DMS79 treated with DMSO at 0.1 percent for 48 hours (cell line): ENCODE data around the gene HOXD9.

Experiments
- DNase-seq: peaks from one replicate; lab custom pipeline; 2025; lab: John Stamatoyannopoulos, UW

Gene HOXD9

GRCh38 chr2:176152350-176153181 is 30.0 kb downstream of the HOXD9 start:
- DNase-seq: no peak

DNA sequence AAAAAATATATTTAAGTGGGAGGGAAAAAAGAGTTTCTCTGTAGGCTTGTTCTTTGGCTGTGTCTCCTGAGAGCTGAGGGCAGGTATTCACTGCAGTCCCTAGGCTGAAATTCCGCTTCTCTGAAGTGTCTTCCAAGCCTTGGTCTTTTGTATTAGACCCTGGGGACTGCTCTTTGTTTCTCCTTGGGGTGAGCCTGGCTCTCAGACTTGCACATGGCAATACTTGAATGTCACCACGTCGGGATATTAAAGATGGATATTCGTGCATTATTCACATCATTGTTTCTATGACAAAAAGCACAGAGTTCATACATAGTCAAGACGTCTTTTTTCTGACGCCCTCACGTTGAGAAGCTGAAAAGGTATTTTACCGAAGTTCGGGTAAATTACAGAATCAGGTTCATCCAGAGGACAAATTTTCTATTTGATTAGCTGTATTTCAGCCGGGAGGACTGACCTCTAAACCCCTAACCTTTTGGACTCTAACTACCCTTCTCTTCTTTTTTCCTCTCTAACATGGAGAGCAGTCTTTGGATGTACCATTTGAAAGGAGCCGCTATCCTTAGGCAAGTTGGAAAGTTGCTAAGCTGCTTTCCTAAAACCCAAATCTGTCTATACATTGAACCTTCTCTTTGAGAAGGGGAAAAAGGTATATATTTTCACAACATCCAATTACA is 32.2 kb downstream of the HOXD9 start:
- no peak for DNase-seq

DNA sequence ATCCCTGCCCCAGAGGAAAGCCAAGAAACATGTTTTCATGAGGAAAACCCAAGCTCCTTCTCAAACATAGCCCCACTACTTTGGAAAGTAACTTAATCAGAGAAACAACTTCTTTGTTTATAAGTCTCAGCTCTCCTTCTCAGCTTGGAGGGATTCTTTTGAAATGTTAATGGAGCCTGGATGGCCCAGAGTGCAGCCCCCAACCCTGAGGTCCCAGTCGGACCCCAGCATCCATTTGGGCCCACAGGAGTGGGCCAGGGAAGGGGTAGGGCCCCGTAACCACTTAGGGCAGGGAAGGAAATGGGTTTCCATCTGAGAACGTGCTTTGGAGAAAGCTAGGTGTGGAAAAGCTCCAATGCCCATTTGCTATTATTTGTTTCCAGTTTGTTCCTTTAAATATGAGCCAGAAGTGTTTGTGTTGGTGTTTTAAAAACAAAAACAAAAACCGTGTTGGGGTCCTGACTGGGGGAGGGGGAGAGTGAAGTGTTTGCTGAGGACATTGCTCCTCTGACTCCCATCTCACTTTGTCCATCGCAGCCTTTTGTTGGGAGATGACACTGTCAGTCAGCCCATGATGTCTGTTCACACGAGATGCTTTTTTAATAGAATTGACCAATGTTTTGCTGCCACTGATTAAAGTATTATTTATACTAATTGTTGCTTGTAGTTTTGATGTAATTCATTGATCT is 33.0 kb downstream of the HOXD9 start:
- DNase-seq: no peak

DNA sequence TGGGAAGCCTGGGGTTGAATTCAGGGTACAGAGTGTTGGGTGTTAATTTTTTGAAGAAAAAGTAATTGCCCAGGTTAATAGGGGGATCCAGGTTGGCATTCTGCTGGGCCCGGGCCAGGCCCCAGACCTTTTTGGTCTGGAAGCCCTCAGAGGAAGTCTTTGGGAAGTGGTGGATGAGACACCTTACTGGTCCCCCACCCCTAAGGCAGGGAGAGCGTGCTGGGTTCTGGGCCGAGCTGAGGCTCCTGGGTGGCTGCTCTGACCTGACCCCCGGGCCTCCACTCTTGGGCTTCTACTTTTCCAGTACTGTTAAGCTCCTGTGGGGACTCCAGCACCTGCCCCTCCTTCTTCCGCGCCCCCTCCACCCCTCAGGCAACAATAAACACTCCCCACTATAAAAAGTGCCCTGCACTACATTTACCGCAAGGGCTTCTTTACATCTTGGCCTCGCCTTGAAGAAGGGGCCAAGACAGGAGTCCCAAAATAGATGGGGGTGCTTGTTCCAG is 33.8 kb downstream of the HOXD9 start:
- no peak for DNase-seq

GRCh38 chr2:176156807-176157498 is 34.4 kb downstream of the HOXD9 start, which contains the start of gene HOXD3:
HOXD3 (plus strand) TSS chr2:176157307; CDS start chr2:176169115, 11,808 bp downstream.
- DNase-seq: no peak

- DNase-seq: peak; percentile 60
Observed at GRCh38 chr2:176157499-176158185, 35.1 kb downstream of the HOXD9 start.

DNA sequence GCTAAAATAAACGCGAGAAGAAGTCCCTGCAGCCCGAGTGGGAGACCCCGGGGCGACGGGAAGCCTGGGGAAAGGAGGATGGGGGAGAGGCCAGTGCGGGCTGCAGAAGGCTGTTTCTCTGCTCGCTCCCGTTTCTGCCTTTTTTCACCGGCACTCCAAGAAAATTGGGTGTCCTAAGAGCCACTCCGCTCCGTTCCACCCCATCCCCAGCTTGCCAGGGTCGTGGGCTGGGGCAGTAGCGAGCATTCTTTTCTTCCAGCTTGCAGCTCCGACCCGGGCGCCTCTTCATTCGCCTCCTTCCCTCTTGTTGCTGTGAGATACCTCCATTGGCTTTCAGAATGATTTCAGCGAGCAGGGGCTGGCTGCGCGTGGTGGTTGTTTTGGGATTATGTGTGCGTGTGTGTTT is 35.7 kb downstream of the HOXD9 start:
- peak; percentile 50 for DNase-seq

DNA sequence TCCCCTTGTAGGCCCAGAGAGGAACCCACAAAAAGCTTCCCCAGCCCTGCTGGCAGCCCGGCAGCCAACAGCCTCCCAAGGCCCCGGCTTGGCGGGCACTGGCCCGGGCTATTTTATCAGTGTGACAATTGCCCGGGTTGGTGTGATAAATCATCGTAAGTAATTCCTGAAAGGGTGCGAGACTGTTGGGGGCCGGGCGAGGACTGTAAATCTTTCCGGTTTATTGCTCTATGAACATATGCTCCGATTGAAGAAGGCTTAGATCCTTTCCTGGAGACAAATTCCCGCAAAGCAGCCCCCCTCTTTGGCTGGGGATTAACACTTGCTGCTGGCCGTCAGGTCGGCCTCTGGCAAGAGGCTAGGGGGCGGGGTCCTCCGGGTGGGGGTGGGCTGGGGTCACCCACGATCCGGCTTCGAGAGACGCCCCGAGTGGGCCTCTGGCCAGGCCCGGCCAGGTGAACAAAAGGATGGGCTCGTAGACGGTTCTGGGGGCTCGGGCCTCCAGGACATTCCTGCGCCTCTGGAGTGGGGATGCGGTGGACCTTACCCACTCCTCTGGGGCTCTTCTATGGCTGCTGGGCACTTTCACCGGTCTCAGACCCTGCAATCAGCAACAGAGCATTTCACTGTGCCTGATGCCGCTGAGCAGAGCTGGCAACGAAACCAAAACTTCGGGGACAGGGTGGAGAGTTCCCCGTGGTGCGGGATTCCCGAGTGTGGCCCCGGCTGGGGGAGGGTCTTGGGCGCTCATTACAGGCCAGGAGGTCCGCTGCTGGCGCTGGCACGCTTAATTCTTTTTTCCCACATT is 36.5 kb downstream of the HOXD9 start:
- DNase-seq: no peak

DNA sequence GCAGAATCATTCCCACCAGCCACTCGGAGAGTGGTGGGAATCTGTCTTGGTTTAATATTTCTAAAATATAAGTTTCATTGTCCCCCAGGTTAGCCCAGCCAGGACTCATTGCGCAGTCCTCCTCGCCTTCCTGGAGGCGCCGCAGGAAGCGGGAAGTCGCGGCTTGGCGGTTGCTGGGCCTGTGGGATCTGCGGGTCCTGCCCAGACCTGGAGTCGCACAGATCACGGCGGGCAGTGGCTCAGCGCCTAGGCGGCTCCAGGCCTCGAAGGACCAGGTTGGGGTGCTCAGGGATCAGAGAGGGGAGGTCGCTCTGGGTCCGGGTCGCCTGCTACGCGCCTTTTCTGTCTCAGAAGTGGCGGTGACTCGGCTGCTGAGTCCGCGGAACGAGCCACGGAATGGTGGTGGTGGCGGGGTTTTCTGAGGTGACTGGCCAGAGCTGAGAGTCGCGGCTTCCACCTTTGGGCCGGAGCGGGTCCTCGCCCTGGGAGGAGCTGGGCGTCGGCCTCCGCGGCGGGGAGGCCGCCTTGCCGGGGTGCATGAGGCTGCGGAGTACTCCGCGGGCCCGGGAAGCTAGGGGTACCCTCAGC is 37.2 kb downstream of the HOXD9 start:
- DNase-seq: no peak

DNA sequence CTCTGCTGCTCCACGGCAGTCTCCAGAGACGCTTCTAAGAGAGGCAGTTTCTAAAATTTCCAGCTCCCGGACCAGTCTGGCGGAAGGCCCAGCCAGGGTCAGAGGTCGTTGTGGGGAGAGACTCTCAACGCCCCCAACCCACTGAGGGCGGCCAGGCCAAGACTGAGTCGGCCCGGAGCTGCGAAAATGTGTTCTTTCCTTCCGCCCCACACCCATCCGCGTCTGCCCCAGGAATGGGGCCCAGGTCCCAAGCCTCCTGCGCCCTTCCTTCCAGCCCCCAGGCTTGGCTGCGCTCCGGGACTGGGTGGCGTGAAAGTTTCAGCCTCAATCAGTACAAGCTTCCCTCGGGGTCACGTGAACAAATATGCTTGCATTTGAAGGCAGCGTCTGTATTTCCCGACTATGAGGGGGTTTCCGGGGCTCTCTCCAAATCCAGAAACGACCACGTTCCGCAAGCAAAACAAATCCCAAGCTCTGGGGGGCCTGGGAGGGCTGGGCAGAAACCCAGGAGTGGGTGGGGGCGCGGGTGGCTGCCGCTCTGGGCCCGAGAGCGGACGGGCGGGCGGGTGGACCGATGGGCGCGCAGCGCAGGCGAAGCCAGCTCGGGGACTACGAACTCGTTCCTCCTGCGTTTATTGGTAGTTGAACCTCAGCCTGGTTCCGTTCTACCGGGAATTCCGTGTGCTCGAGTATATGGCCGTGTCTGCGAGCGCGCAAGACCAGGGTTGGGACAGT is 37.9 kb downstream of the HOXD9 start:
- DNase-seq: no peak

- no peak for DNase-seq
Observed at GRCh38 chr2:176160986-176161824, 38.7 kb downstream of the HOXD9 start.

DNA sequence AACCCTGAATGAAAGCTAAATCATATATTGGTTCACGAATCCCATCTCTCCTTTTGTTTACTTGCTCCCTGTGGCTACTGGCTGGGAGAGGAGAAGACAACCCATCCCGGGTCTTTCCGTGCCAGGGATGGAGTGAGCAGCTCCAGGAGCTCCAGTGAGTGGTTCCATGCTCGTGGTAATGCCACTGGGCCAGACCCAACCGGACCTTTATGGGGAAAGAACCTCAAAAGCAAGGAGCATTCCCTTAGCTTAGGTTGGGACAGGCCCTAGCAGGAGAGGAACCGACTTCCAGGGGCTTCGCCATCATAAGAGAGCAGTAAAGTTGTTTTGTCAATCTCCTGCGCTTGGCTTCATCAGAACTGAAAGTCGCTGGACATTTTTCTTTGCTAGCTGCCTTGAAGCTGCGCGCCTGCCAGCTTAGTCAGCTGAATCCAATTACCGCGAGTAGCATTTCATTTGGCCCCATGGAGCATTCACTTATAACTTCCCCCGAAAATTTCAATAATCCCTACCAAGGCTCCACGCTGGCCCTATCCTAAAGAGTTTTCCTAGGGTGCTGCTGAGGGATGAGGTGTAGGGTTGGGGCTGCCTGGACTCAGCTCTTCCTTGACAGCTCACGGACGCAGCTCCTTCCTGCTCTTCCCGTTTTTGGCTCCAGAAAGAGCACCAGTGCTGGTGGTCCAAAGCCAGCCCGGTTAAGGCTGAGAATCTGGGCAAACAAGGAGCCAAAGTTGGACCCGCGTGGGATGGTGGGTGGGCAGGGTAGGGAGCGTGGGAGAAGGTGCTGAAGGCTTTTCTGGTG is 39.5 kb downstream of the HOXD9 start:
- DNase-seq: no peak

GRCh38 chr2:176162911-176163671 is 40.6 kb downstream of the HOXD9 start:
- DNase-seq: no peak

- DNase-seq: no peak
Observed at GRCh38 chr2:176163672-176164056, 41.1 kb downstream of the HOXD9 start.

DNA sequence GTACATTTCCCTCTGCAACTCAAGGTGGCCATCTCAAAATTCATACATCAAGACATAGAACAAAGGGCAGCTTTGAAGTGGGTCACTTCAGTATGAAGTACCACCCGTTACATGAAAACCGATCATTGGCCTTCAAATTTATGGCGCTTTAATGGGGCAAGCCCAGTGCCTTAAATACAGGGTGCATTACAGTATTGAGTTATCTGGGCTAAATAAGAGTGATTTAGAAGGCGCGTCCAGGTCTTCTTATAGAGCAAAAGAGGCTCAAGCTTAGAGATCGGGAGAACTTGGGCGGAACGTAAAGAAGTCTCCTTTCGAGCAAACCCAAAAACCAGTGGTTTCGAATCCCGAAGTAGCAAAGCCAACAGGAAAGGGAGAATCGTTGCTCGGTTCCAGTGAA is 41.7 kb downstream of the HOXD9 start:
- no peak for DNase-seq

DNA sequence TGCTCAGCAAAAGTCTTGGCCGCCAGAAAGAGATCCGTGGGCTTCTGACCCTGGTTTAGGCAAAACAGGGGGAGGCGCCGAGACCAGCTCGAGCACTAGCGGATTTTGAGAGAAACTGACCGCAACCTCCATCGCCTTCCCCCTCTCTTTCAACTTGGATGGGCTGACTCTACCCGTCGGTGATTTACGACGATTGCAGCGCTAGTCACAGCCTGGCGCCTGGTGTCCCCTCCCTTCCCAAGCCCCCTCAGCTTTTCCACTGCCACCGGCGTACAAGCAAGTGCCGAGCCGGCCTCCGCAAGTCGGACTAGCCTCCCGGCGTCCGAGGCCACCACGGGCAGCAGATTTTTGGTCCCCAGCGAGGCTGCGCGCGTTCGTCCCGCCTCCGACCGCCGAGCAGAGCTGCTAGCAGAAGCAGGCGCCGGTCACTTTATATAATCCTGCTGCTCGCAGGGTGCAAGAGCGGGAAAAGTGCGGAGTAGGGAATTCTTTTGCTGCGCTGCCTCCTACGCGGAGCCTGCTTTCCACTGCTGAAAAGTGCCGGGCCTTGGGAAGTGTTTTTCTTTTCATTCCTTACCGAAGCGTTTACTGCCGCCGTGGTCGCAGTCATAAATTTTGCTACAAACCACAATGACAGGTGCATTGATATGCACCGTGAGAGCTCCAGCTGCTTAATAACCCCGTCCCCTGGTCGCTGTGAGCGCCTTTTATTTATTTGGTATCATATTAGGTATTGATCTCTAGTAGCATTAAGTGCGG is 42.3 kb downstream of the HOXD9 start:
- DNase-seq: no peak
